ENCODE data around the gene SLC26A9.

The SLC26A9 gene

DNA sequence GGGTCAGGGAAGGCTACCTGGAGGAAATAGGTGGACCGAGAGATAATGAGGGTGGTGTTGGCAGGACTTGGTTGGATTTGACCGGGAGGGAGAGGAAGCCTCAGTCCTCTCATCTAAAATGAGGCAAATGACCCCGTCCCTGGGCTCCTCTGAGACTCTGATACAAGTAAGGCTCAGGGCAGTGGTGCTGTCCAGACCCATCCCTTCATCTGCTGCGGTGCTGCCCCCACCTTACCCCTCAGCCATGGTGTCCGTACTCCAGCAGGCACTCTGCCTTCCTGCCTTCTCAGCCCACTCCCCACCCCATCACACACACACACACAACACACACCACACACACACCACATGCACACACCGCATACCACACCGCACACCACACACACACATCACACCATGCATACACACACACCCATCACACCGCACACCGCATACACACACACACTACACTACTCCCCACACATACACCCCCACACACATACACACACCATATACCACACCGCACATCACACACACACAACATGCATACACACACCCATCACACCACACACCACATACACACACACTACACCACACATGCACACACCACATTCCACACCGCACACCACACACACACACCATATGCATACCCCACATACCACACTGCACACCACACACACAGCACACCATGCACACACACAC lies 29.4 kb upstream of the SLC26A9 start:
- no peak for DNase-seq

- DNase-seq, result no peak
Measured at GRCh38 chr1:205972081-205972480, 28.8 kb upstream of the SLC26A9 start.

- no peak for DNase-seq
Measured at GRCh38 chr1:205971082-205971481, 27.8 kb upstream of the SLC26A9 start.

DNA sequence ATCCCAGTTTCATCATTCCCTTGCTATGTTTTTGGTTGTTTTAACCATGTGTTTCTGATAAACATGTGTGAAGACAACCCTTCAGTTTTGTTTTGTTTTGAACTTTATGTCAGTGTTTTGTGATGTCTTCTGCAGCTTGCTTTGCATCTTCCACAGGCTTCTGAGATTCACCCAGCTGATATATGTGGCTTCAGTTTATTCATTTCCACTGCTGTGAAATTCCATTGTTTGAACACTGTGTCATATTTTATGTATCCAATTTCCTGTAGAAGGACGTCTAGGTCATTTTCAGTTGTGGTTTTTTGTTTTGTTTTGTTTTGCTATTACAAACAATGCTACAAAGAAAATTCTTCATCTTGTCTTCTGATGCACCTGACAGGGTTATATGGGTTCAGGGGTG lies 27.2 kb upstream of the SLC26A9 start:
- DNase-seq, result no peak

DNA sequence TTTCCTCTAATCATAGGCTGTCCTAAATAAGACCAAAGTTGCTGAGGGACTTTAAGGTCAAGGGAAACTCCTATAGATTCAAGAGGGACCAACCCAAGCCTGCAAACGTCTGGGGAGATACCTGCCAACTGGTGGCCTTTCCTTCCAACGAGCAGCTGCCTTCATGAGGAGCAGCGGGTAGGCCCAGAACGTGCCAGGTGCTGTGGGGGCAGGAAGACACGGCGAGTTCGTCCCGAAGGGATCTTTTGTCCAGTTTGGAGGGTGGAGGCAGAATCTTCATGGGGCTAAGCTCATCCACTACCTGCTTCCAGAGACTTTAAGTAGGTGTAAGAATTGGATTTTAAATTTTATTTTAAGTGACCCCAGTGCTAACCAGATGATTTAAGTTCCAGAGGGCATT lies 26.0 kb upstream of the SLC26A9 start:
- DNase-seq, result no peak

DNA sequence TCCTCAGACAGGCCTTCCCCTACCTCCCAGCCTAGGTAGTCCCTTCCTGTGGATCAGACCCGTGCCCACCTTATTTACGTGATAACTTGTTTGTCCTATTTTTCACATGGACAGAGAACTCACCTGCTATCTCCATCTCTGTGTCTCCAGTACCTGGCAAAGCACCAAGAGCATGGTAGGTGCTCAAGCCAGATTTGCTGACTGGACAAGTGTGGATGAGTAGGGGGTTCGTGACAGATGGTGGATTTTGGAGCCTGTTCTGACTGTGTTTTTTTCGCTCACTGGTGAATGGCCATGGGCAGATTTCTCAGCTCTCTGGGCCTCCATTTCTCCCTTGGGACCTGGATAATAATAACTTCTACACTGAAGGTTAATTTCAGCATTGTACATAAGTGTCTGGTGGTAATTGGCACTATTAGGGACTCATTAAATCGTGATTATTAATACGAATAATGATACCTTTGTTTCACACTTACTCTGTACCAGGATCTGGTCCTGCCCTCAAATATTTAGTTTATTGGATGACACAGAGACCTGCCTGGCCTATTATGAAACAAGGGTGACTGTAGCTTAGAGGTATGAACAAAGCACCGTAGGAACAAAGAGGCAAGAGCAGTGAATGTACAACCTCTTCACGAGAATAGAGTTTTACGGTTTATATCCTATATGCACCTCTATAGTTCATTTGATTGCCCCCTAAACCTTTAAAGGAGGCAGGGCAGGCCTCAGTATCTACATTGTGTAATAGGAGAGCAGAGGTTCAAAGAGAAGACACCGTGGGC lies 24.5 kb upstream of the SLC26A9 start:
- no peak for DNase-seq

DNA sequence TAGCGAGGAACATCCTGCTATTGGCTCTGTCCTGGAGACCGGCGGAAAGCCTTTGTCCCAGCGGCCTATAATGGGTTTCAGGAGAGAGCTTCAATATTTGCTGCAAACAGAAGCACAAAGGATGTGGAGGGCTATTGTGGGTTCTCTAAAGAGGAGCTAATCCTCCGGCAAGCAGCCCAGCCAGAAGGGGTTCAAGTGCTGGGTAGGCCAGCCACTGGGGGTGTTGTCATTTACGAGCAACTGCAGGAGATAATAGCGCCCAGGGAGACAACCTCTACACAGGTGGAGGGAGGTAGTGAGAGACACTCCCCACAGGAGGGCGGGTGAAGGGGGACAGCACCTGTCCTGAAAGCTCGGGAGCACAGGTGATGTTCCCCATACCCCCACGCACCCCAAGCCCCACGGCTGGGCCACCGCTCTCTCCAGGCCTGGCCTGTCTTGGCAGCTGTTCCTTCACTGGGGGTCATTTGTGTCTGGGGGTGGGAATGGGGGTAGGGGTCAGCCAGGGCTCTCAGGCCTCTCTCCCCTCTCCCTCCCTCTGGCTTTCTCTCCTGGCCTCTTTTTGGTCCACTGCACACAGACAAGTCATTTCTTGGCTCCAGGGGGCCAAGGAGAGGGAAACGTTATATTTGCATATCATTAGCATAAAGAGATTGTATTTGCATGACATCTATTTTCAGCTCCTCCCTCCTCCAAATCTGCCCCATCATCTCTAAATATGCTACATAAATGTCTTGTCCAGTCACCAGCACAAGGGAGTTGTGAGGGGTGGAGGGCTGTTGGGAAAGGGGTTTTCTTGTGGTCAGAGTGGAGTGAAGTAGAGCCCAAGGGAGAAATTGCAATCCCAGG lies 22.0 kb upstream of the SLC26A9 start:
- no peak for DNase-seq

DNA sequence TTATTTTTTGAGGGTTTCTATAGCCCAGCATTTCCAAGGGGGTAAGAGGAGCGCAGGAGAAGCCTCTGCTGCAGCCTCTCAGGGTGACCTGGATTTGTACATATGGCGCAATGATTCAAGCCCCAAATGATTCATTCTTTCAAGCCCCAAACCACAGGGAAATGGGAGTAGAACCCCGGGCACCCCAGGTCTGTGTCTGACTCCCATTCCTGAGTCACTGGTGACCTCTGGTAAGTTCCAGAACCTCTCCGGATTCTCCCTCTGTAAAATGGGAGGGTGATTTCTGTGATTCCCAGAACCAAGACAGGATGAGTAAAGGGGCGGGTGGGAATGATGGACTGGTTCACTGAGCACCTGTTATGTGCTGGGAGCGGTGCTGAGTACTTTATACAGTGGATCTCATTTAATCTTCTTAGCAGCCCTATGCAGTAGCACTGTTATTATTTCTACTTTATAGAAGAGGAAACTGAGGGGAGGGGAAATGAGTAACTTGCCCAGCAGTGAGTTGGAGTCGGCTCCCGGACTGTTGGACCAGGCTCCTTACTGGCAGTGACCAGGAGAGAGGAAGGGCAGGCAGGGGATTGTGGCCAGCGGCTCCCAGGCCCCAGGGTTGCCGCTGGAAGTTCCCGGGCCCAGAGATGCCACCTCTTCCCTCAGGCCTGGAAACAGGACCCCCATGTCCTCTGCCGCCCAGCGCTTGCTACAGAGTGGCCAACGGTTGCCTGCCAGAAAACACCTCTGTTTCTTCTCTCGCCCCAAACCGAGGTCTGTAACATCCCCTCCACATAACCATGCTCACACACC lies 20.3 kb upstream of the SLC26A9 start:
- DNase-seq, result no peak

- no peak for DNase-seq
Measured at GRCh38 chr1:205962821-205963221, 19.6 kb upstream of the SLC26A9 start.

DNA sequence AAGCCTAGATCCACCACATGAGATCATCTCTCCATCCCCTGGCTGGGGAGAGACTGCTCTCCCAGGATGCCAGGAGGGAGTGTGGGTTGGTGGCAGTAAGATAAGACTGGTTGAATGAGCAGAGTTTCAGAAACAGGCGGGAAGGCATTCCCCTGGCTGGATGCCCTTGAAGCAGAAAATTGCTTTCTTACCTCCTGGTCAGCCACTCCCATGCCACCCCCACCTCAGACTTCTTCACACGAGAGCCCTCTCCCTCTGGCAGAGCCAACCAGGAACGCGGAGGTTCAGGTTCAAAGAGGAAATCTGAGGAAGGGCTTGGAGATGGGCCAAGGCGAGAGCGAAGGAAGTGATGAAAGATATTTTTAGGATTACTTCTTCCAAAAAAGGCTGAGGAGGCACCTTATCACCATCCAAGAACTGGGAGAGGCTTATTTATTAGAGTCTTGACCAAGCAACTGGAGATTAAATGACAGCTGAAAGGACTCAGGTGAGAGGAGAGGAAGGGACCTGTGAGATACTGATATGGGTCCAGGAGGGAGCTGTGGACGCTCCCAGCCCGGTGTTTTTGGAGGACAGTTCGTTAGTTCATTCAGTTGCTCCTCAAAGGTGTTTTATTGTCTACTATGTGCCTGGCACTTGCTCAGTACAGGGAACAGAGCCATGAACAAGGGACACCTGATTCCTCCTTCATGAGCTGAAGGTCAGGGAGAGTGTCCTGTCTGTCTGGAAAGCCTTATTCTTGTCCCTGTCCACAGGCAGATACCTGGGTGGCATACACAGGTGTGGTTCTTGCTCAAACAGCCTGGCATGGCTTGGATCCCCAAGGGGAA lies 18.9 kb upstream of the SLC26A9 start:
- DNase-seq, result no peak

DNA sequence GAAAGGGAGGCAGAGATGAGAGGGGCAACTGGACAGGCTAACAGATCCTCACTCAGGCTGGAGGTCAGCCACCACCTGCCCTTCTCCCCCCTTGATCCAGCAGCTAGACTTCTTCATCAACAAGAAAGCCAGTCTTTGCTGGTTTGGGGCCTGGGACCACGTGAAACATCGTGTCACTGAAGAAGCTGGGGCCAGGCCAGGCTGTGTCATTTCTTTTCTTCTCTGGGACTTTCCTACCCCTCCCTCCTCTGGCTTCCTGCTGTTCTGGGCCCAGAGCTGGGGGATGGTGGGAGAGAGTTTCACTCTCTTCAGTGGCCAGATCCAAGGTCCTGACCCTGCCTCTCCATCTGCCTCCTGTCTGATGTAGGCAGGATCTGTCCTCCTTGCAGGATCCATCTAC lies 18.1 kb upstream of the SLC26A9 start:
- no peak for DNase-seq

DNA sequence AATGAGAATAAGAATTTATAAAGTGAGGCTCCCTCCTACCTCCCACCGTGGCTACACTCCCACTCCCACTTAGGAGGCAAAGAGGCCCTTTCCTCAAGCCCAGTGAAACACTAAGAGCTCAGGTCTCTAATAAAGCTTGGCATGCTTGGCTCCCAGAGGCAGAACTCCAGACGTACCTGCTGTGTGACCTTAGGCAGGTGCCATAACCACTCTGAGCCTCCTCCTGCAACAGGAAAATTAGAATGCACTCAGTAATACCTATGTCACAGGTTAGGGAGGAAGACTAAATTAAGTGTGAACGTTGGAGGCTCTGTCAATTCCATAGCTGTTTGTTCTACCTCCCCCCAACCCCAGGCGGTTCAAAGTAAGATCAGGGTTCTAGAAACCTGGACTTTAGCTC lies 16.5 kb upstream of the SLC26A9 start:
- no peak for DNase-seq

- no peak for DNase-seq
Measured at GRCh38 chr1:205955499-205955898, 12.2 kb upstream of the SLC26A9 start.

GRCh38 chr1:205954819-205955404 lies 11.7 kb upstream of the SLC26A9 start:
- no peak for DNase-seq

DNA sequence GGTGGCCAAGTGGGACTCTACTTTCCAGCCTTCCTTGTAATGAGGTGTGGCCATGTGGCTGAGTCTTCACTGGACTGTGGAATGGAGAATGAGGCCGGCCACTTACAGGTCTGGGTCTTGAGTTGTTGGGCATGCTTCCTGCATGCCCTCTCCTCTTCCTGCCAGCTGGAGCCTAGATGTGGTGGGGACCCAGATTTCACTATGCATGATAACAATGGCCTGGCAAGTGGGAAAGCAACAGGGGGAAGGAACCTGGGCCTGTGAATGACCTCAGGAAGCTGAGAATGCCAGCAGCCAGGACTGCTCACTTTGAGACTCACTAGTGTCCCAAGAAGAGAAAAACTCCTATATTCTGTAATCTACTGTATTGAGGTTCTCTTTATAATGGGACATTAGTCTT lies 8.5 kb upstream of the SLC26A9 start:
- DNase-seq, result no peak

GRCh38 chr1:205950826-205951549 lies 7.7 kb upstream of the SLC26A9 start:
- no peak for DNase-seq

GRCh38 chr1:205950280-205950679 lies 7.0 kb upstream of the SLC26A9 start:
- no peak for DNase-seq

DNA sequence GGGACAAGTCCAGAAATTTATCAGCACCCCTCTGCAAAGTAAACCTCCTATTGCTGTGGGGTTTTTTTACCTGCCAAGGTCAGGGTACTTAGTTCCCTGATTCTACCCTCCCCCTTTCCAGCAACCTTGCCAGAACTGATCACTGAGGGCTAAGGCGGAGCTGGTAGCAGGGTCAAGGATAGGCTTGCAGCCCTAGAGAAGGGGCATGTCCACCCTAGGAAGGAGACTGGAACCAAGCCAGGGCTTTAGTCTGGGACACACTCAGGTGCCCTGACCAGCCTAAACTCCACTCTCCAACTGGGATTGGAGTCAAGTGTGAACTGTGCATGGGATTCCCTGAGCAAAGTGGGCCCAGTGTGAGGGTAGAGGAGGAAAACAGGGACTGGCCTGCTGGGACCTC lies 6.5 kb upstream of the SLC26A9 start:
- DNase-seq, result no peak

DNA sequence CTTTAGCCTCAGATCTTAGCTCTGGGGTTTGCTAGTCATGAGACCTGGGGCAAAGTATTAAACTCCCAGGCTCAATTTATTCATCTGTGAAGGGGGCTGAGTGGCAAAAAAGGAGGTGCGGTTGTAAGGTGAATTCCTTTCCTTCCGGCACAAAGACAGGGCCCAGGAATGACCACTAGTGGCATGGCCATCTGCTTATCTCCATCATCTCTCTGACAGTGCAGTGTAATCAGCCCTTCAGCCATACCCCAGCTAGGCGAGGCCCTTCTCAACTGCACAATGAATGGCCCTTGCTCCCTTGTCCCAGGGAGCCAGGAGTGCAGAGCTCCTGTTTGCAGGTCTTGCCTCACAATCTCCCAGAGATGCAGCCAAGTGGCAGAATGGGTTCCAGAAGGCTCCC lies 5.6 kb upstream of the SLC26A9 start:
- no peak for DNase-seq

- no peak for DNase-seq
Measured at GRCh38 chr1:205948039-205948438, 4.8 kb upstream of the SLC26A9 start.

- DNase-seq, result no peak
Measured at GRCh38 chr1:205947024-205947423, 3.8 kb upstream of the SLC26A9 start.
